Daoy (cell line): ENCODE data around the gene MED9. TPM values are rescaled to one million over a fixed set of nuclear protein-coding genes. Genes with fewer than 3 reads are reported as not detected.
"Not testable (repeated sequence)": the region's sequence is repeated elsewhere in the genome, so short reads cannot be mapped to it uniquely, and the experiment has no call there.

Source experiments
- DNase-seq: peaks from one replicate; pipeline ENCODE4 v3.0.0-alpha.2; 2015; ENCODE audit warnings: low read depth
- total RNA-seq: library from RNA; depleted of rRNA; stranded (reverse); fragments of >200 nt; shearing (Covaris generic); gene quantifications from 2 replicates; pipeline ENCODE4 v1.2.3, GENCODE V29; 2014; rRNA removed

Gene MED9, protein sequence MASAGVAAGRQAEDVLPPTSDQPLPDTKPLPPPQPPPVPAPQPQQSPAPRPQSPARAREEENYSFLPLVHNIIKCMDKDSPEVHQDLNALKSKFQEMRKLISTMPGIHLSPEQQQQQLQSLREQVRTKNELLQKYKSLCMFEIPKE
- 11.9 and 13.4 TPM in 2 replicates for total RNA-seq

DNA sequence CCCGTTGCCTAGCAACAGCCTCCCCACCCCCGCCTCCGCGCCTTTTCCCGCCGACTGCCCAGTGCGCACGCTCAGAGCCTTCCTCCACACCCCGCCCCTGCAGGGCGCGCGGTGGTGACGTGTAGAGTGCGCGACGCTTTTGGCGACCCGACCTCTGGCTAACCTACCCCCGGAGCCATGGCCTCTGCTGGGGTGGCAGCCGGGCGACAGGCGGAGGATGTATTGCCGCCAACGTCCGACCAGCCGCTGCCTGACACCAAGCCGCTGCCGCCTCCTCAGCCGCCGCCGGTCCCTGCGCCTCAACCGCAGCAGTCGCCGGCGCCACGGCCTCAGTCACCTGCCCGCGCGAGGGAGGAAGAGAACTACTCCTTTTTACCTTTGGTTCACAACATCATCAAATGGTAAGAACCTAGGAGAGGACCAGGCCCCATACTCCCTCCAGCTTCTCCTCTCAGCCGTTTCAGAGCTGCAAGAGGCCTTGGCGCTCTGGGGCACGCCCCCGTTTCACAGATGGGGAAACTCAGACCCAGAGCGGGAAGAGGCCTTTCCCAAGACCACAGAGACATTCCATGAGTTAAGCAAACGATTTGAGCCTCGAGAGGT lies at the start of gene MED9:
MED9 (plus strand) TSS at position 136 of the 603 bp plus-strand sequence; CDS start at position 178, 42 bp downstream.
- DNase-seq, result peak; percentile 97

DNA sequence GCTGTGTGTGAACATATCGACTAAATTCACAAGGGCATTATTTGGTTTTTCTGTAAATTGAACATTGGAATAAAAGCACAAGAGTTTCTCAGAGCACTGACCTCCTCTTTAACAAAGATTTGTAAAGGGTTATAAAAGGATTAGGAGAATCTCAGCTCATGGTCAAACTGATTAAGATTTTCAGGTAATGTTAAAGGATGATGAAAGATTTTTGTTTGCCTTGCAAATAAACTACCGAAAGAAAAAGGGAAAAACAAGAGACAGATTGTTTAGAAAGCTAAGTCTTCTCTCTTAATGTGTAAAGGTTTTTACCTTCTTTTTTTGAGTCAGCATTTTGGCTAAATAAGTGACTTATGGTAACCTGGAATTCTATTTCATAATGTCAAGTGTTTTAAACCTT lies 47.6 kb upstream of the MED9 start:
- DNase-seq, result no peak

DNA sequence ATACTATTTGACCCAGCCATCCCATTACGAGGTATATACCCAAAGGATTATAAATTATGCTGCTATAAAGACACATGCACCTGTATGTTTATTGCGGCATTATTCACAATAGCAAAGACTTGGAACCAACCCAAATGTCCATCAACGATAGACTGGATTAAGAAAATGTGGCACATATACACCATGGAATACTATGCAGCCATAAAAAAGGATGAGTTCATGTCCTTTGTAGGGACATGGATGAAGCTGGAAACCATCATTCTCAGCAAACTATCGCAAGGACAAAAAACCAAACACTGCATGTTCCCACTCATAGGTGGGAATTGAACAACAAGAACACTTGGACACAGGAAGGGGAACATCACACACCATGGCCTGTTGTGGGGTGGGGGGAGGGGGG lies 45.9 kb upstream of the MED9 start:
- DNase-seq, result not testable (repeated sequence)

DNA sequence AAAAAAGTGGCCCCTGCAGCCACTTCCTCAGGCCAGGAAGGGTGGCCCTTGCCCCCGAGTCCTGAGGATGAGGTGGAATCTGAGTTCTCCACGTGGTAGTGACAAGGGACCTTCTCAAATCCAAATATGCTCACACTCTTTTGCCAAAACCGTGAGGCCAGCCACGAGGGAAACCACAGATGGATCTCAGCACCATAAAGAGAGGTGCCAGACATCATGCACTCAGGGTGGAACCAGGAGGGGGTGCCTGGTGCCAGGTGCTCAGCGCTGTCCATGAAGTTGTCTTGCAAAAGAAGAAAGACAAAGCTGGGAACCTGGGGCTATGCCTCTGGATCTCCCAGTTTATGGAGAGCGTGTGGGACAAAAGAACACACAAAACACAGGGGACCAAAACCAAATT lies 45.2 kb upstream of the MED9 start:
- DNase-seq, result no peak

DNA sequence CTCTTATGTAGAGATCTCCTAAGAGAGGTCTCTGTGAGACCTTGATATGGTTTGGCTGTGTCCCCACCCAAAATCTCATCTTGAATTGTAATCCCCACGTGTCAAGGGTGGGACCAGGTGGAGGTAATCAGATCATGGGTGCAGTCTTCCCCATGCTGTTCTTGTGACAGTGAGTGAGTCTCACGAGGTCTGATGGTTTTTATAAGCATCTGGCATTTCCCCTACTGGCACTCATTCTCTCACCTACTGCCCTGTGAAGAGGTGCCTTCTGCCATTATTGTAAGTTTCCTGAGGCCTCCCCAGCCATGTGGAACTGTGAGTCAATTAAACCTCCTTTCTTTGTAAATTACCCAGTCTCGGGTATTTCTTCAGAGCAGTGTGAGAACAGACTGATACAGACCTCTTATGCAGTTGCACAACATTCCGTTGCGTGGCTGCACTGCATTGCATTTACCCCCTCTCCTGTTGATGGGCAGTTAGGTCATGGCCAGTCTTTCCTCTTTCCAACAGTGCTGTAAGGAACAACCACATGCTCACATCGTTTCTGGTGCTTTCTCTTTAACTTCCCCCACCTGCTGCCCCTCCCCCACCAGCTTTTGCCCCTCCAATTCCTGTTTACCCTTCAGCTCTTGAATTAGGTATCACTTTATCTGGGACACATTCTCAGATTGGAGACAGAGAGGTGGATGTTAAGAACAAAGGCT lies 43.6 kb upstream of the MED9 start:
- DNase-seq, result no peak

DNA sequence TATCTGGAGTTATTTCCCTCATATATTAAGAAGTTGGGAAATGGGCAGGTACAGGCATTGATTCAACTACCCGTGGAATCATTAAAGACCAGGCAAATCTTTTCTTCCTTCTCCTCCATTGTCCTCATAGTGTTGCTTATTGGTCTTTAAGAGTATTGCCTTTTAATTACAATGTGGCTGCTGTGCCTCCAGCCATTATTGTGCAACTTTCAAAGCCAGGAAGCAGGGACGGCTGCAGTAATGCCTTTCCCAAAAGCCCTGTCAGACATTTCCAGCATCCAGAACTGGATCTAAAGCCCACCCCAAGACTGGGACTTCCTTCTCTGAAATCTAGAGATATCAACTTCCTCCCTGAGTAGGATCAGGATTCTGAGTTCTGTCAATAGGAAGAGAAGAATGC lies 42.3 kb upstream of the MED9 start:
- DNase-seq, result no peak

DNA sequence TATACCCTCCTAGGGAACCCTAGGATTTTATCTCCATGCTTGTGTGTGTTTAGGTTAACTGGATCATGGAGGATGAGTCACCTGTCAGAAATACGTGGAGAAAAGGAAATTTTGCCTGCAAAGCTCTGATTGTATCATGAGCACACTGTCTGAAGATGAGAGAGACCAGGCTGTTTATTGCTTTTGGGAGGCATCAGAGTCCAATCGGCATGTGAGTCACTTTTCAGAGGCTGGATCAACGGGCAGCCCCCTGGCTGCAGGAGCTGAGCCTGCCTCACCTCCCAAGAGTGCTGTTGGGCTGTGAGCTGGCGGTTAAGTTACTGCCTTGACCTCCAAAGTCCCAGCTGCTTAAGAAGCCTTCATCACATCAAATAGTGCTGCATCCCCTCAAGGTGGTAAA lies 41.5 kb upstream of the MED9 start:
- peak; percentile 85 for DNase-seq

DNA sequence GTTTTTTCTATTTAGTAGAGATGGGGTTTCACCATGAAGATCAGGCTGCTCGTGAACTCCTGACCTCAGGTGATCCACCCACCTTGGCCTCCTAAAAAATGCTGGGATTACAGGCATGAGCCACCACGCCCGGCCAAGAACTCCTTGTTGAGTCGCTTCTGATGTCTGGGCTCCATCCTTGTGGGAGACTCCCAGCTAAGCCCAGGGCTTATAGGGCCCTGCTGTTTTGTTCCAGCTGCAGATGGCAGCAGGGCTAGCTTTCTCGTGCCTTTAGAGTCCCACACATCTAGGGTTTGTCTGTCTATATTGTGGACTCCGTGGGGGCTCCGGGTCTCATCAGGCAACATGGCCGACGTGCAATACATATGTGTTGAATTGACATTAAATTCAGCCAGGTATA lies 39.3 kb upstream of the MED9 start:
- DNase-seq, result no peak

DNA sequence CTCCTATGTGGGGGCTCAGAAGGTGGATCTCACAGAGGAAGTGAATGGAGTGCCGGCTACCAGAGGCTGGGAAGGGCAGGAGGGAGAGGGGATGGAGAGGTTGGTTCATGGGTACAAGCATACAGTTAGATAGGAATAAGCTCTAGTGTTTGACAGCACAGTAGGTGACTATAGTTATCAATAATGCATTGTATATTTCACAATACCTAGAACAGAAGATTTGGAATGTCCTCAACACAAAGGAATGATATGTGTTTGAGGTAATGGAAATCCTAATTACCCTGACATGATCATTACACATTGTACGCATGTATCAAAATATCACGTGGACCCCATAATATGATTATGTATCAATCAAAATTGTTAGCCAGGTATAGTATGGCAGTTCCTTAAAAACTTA lies 38.9 kb upstream of the MED9 start:
- DNase-seq, result no peak

DNA sequence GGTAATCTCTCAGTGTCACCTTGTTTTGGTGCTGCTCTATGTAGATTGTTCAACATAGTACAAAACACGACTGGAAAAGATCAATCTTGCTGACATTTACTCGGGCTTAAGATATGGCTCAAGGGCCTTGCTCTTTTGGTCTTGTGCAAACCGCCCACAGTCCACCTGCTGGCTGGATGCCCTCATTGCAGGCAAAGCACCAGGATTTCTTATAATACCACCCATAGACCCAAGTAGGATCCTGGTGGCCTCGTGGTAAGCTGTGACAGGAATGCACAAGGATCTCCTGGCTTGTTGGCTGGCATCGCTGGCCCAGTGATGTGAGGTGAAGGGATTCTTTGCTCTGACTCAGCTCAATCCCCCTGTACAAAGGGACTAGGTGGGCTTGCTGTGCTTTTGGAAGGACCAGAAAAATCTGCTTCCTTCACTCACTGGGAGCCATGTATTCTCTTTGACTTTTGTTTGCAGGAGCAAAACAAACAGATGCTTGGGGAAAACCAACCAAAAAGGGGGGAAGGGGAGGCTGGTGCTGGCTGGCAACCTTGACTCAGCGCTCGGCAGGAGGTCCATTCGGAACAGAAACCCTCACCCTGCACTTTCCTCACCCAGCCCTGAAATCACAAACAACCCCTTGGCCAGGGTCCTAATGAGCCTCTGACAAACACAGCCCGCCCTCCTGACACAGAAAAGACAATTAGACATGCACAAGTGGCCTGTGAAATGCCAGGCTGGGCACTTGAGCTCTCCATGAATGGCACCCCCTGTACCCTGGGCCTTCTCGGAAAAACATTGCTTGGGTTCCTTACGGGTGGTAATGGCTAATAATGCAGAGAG lies 36.6 kb upstream of the MED9 start:
- DNase-seq, result peak; percentile 79

DNA sequence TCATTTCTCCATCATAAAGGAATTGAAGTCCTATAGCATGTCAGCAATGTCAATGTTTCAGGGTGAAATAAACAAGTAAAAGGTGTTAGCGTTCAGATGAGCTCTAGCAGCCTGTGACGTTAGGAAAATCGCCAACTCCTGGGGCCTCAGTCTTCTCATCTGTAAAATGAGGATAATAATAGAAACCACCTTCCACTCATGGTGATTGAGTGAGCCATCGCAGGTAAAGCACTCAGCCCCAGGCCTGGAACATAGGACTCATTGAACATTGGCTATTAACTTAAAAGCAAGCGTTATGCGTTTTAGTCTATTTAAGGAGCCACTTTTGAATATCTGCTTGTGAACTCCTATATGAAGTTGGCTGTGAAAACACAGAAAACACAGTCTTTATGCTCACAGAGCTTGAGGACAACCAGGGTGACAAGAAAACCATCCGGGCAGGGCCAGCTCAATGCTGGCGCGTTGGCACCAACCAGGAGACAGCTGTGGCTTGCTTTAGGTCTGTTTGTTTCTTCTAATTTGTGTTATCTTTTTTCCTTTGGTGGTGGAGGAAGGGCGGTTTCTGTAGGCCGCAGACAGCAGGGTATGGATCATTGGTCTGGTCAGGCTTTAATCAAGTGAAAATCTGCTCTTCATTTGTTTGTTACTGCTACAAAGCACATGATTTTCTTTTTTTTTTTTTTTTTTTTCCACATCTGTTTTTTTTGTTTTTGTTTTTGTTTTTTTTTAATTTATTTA lies 35.7 kb upstream of the MED9 start:
- no peak for DNase-seq

DNA sequence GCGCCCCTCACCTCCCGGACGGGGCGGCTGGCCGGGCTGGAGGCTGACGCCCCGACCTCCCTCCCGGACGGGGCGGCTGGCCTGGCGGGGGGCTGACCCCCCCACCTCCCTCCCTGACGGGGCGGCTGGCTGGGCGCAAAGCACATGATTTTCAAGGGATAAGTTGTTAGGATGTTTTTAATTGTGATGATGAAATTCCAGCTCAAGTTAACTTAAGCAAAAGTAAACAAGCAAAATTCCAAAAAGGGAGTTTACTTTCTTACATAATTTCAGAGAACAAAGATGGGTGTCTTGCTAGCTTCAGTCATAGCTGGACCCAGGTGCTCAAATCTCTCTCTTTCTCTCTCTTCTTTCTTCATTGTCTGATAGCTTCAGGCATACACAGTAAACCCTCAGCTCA lies 33.6 kb upstream of the MED9 start:
- DNase-seq, result no peak

DNA sequence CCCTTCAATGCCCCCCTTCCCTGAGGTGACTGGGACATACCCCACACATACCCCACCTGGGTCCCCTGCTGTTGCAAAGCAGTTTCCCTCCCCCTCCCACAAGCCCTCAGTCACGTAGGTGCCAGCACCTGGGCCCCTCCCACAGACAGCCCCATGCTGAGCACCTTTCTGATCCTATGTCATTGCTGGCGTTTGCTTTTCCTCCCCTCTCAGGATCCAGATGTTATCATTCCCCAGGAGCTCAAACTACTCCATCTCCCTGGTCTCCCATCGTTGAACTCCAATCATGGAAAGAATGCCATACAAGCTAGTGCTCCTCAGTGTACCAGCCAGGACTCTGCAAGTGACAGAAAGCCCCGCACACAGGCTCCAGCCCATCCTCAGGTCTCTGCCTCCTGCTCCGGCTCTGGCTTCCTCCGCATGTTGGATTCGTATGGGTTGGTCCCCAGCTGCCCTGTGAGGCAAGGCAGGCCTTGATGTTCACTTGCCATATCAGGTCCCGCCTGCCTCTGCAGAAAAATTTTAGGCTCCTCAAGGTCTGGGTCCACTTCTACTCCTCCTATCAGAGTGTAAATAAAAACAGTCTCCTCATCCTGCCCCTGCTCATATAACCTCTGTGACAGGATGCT lies 31.4 kb upstream of the MED9 start:
- no peak for DNase-seq

DNA sequence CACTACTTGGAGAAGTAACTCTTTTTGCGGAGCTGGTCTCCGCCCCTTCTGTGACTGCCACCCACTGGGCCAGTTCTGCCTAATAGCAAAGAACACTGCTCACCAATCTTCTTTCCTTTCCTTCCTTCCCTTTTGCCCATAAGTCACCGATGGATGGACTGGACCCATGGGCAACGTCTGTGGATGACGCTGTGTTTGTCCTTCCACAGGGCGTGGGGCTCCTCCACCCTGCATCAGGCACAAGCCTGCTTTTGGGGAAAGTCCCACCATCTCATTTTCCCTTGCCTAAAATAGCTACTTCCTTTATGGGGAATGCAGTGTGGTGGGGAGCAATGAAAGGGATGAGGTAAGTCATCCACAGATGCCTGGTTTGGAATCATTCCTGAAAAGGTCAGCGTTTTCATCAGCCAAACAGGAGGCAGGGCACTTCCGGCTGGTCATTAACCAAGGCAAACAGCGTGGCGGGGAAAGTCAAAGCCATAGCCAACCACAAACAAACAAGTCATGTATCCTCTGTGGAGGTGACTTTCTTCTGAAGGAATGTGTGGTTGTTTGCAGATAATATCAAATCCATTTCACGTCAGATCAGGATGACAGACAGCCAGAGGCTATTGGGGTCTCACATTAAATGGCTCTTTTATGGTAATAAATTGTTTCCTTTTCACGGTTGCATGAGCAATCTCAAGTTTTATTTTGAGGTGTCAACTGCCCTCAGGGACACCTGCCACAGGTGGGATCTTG lies 30.7 kb upstream of the MED9 start:
- DNase-seq, result peak; percentile 97

DNA sequence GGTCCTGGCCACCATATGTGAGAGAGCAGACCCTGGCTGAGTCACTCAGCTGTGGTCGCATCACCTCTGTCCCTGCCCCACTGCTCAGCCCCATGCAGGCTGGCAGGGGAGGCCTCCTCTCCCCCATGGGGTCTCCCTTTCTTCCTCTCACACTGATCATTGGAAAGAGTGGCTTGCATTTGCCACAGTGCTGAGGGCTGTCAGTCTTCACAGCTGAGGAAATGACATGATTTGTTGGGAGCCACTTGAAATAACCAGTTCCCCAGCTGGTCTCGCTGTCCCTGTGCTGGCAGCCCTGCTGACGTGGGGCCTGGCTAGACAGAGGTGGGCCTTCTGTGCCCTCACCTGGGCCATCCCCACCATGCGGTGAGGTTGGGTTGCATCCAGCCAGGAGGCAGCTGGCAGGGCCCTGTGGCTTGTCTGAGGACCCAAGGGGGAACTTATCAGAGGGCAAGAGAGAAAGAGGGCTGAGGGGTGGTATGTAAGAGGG lies 30.1 kb upstream of the MED9 start:
- DNase-seq, result peak; percentile 69

DNA sequence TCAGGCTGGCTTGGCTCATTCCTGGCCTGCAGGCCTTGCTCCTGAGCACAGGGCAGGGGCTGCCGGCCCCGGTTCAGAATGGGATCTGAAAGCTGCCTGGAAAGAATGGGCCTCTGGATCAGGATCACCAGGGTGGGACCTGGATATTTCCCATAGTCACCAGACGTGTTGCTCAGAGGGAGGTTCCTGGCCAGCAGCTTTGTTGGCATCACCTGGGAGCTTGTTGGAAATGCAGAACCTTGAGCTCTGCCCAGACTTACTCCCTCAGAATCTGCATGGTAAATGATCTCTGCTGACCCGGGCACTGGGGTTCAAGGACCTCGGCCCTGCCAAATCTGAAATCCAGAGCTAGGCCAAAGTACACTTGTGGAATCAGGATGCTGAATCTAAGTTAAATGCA lies 29.5 kb upstream of the MED9 start:
- DNase-seq, result no peak

DNA sequence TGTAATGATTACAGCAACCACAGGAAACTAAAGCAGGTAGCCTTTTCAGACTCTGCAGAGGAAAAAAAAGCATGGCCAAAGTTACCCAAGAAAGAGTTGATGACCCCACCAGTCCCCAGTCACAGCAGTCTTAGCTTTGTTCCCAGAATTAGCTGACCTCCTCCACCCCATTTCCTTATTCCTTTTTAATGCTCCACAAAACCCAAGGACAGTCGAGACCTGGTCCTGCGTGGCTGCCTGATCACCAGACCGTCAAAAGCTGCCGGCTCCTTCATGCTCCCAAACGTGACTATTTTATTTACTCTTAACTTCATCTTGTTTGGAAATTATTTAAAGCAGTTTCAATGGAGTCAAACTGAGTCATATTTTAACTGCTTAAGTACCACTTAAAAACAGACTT lies 28.7 kb upstream of the MED9 start:
- DNase-seq, result no peak

DNA sequence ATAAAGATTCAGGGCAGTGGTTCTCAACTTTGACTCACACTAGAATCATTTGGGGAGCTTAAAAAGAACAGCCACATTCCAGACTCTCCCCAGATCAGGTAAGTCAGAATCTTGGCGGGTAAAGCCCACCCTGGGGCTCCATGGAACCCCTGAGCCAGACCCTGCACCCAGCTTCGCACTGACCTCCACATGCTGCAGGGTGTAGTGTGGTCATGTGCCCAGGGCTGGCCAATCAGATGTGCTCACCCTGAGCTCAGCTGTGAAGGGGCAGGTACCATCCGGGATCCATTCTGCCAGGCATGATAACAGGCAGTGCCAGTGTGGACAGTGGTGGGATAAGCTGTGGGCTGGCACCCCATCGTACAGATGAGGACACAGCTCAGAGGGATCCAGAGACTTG lies 28.1 kb upstream of the MED9 start:
- DNase-seq, result no peak

DNA sequence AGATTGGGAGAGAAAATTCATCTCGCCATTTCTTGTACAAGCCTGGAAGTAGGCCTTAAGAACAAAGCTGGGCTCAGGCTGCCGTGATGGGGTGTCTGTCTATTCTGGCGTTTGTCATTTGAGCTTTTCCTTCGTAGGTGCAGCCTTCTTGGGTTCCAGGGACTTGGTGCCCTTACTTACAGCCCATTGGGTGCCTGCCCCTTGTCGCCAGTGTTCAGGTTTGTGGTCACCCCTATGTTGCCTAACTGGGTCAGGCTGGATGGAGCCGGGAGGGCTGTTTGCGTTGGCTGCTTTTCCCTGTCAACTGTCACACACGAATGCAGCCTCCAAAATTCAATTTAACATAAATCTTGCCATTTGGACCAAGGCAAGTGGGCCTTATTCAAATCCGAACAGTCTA lies 23.7 kb upstream of the MED9 start:
- no peak for DNase-seq

DNA sequence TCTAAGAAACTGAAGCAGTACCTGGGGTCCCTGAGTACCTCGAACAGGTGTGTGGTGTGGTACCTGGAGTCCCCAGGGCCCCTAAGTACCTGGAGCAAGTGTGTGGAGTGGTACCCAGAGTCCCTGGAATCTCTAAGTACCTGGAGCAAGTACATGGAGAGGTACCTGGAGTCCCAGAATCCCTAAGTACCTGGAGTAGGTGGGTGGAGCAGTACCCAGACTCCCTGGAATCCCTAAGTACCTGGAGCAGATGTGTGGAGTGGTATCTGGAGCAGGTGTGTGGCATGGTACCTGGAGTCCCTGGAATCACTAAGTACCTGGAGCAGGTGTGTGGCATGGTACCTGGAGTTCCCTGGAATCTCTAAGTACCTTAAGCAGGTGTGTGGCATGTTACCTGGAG lies 22.5 kb upstream of the MED9 start:
- no peak for DNase-seq
